NB4 (cell line): Measurements from ENCODE around the gene SLIT1.

Experiments used
- POLR2A ChIP-seq: IDR thresholded peaks from 2 replicates; pipeline ENCODE4 v1.6.1; 2011; ENCODE audit warnings: mild to moderate bottlenecking; ENCODE audit not compliant: insufficient read length; ENCODE audit errors: extremely low read depth
- TF ChIP-seq, protein P1 (sequence below): IDR thresholded peaks from one replicate; pipeline ENCODE4 v1.5.1; 2012; ENCODE audit warnings: low read depth, low read length

DNA sequence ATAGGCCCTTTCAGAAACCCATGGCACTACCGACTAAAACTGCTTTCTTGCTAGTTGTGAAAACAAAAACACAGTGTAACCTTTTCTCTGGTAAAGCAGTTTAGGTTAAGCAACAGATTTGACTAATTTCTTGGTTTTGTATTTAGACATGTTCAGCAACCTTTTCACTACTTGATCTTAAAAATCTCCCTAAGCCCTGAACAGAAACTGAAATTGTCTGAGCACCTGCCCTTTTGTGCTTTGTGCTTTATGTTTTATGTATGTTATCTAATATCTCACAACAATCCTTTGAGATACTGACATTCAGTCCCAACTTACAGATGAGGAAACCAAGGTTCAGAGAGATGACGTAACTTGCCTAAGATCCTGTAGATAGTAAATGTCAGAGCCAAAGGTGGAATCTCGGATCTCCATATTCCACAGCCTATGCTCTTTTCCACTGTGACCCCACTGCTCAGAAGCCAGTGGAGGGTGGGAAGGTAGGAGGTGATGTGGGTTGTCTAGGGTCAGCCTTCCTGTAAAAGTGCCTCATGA, 207.1 kb downstream of the SLIT1 start:
- TF ChIP-seq, protein P1, sequence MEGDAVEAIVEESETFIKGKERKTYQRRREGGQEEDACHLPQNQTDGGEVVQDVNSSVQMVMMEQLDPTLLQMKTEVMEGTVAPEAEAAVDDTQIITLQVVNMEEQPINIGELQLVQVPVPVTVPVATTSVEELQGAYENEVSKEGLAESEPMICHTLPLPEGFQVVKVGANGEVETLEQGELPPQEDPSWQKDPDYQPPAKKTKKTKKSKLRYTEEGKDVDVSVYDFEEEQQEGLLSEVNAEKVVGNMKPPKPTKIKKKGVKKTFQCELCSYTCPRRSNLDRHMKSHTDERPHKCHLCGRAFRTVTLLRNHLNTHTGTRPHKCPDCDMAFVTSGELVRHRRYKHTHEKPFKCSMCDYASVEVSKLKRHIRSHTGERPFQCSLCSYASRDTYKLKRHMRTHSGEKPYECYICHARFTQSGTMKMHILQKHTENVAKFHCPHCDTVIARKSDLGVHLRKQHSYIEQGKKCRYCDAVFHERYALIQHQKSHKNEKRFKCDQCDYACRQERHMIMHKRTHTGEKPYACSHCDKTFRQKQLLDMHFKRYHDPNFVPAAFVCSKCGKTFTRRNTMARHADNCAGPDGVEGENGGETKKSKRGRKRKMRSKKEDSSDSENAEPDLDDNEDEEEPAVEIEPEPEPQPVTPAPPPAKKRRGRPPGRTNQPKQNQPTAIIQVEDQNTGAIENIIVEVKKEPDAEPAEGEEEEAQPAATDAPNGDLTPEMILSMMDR: no peak
- TF ChIP-seq POLR2A: no peak
